SH-SY5Y (cell line): Measurements from ENCODE around the gene UQCRQ.

Experiments
- GATA2 ChIP-seq: IDR thresholded peaks from 2 replicates; pipeline ENCODE4 v1.6.1; 2011; ENCODE audit warnings: mild to moderate bottlenecking, low read depth, low read length
- GATA3 ChIP-seq: IDR thresholded peaks from 2 replicates; pipeline ENCODE4 v1.6.1; 2011; ENCODE audit warnings: low read depth, mild to moderate bottlenecking, low read length, moderate library complexity

GRCh38 chr5:132856011-132856410 lies 10.4 kb upstream of the UQCRQ start:
- TF ChIP-seq GATA2 (no peak), GATA3 (no peak)
